A673 (cell line): ENCODE measurements around the gene ZMYND8.

Source experiments
- EZH2 ChIP-seq: fragments of 200-600 bp; sonication (generic); IDR thresholded peaks from 2 replicates; pipeline ENCODE4 v1.6.1; 2017; ENCODE audit warnings: borderline replicate concordance, low read depth, mild to moderate bottlenecking, mixed read lengths, antibody characterized with exemption, low read length; ENCODE audit not compliant: poor library complexity, severe bottlenecking
- TF ChIP-seq, protein P1 (sequence below): fragments of 300-800, 200-600 bp; sonication (generic); conservative IDR thresholded peaks from 2 replicates; pipeline ENCODE4 v1.5.1; 2017; ENCODE audit warnings: low read depth, mild to moderate bottlenecking, antibody characterized with exemption, low read length, moderate library complexity, mixed read lengths

DNA sequence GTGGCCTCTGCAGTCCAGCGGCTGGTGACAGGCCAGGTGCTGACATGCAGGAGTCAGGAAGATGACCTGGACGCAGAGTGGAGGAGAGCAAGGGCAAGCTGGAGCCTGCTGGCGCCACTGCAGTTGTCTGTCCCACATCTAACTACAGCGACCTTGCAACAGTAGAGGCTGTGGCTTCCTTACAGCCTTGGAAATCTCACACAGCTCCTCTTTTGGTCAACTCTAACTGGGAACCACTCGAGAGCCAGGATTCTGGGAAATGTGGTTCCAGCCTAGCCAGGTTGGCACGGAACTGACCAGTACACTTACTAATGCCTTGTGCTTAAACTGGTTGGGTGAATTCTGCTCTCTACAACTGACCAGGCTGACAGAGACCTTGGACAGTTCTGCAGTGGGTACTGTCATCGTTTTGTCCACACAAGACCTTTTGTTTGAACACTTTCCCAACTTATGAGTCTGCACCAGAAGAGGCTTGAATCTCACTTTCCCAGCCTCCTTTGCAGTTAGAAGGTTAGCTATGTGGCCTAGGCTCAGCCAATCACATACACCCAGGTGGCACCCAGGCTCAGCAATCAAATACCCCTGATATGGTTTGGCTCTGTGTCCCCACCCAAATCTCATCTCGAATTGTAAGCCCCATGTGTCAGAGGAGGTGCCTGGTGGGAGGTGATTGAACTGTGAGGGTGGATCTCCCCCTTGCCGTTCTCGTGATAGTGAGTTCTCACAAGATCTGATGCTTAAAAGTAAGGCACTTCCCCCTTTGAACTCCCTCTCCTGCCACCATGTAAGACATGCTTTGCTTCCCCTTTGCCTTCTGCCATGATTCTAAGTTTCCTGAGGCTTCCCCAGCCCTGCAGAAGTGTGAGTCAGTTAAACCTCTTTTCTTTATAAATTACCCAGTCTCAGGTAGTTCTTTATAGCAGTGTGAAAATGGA is 153.5 kb downstream of the ZMYND8 start:
- TF ChIP-seq, protein P1, sequence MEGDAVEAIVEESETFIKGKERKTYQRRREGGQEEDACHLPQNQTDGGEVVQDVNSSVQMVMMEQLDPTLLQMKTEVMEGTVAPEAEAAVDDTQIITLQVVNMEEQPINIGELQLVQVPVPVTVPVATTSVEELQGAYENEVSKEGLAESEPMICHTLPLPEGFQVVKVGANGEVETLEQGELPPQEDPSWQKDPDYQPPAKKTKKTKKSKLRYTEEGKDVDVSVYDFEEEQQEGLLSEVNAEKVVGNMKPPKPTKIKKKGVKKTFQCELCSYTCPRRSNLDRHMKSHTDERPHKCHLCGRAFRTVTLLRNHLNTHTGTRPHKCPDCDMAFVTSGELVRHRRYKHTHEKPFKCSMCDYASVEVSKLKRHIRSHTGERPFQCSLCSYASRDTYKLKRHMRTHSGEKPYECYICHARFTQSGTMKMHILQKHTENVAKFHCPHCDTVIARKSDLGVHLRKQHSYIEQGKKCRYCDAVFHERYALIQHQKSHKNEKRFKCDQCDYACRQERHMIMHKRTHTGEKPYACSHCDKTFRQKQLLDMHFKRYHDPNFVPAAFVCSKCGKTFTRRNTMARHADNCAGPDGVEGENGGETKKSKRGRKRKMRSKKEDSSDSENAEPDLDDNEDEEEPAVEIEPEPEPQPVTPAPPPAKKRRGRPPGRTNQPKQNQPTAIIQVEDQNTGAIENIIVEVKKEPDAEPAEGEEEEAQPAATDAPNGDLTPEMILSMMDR, result no peak
- TF ChIP-seq EZH2, result no peak
